Colonic mucosa (tissue), 4 donors: Measurements from ENCODE around the gene CFB. TPM values are rescaled to one million over a fixed set of nuclear protein-coding genes. Genes with fewer than 3 reads are reported as not detected.

ENCODE experiments used
- DNase-seq: peaks from one replicate; pipeline ENCODE4 v3.0.0-alpha.2; 2020
- H3K27ac ChIP-seq: fragments of 200-600 bp; one replicate; pipeline ENCODE4 v1.8.0; 2021
- H3K27me3 ChIP-seq: fragments of 200-600 bp; one replicate; pipeline ENCODE4 v1.8.0; 2021
- H3K36me3 ChIP-seq: fragments of 200-600 bp; one replicate; pipeline ENCODE4 v1.8.0; 2021
- H3K4me1 ChIP-seq: fragments of 200-600 bp; one replicate; pipeline ENCODE4 v1.8.0; 2021; ENCODE audit warnings: mild to moderate bottlenecking
- H3K4me3 ChIP-seq: fragments of 200-600 bp; one replicate; pipeline ENCODE4 v1.8.0; 2021
- H3K9ac ChIP-seq, 2 donors: one replicate each; pipeline ENCODE4 v1.7.0; 2013; ENCODE audit warnings: control low read depth in 2 of 2, low read depth in 2 of 2, low read length in 2 of 2
- H3K9me3 ChIP-seq: fragments of 200-600 bp; one replicate; pipeline ENCODE4 v1.8.0; 2021
- CTCF ChIP-seq: fragments of 200-600 bp; IDR thresholded peaks from one replicate; pipeline ENCODE4 v1.8.0; 2022; ENCODE audit warnings: antibody characterized with exemption, mild to moderate bottlenecking
- intact Hi-C: fragments of 100-400 bp; cut with DNase I; formaldehyde crosslinking; loops from one replicate; pipeline ENCODE4 v1.14.1; 2022
- total RNA-seq, 2 donors: library from RNA; stranded (reverse); fragmentation: NEBNext Ultra II Directional in 1 of 2; extraction: Animal tissue kit (Norgen Biotek cat#: 25700) in 1 of 2; gene quantifications; one replicate each; pipeline ENCODE4 v1.2.1, GENCODE V29; 2021
- donor health status: healthy.
- donor health status: DM: no; HTN: no; CAD: no.
- donor health status: DM: no; HTN: no; CAD: no.

The CFB gene
- total RNA-seq, 2 donors from 2014 or later, result 20.4 to 60.6 TPM

- no peaks in the 10 kb centered on the region for H3K9me3 ChIP-seq
- H3K9ac ChIP-seq, result no peak overlapping the region
- no peak overlapping the region for H3K27ac ChIP-seq
- H3K4me1 ChIP-seq, result peaks cover 7% of the 10 kb centered on the region
- no peaks in the 10 kb centered on the region for H3K27me3 ChIP-seq
- no peaks in the 10 kb centered on the region for H3K36me3 ChIP-seq
- H3K4me3 ChIP-seq, result no peak overlapping the region
- TF ChIP-seq CTCF, result no peak
- DNase-seq, result no peak
- intact Hi-C loops, result no loop called here
Measured at GRCh38 chr6:31947864-31948263, 2.0 kb downstream of the CFB start.

GRCh38 chr6:31948306-31948705 is 2.4 kb downstream of the CFB start:
- DNase-seq, result no peak

GRCh38 chr6:31948753-31949413 is 3.0 kb downstream of the CFB start:
- no peaks in the 10 kb centered on the region for H3K36me3 ChIP-seq

More at GRCh38 chr6:31948306-31948705, 2.4 kb downstream of the CFB start:
- Histone ChIP-seq H3K4me1 (peaks cover 7% of the 10 kb centered on the region), H3K27me3 (no peaks in the 10 kb centered on the region), H3K9me3 (no peaks in the 10 kb centered on the region), H3K9ac (no peak overlapping the region), H3K36me3 (no peaks in the 10 kb centered on the region), H3K27ac (no peak overlapping the region), H3K4me3 (no peak overlapping the region)
- TF ChIP-seq CTCF, result no peak
- intact Hi-C loops, result no loop called here

GRCh38 chr6:31949926-31950548 is 4.1 kb downstream of the CFB start:
- H3K9me3 ChIP-seq, result no peaks in the 10 kb centered on the region
- no peak overlapping the region for H3K4me3 ChIP-seq
- no peak for DNase-seq
- intact Hi-C loops, result loop anchor here (5.0 to 10.0 kb wide), 3 partner anchors 48 to 275 kb away; partner anchors contain the start of genes SAPCD1 and ZBTB12
- H3K27ac ChIP-seq, result no peak overlapping the region
- TF ChIP-seq CTCF, result no peak
- H3K27me3 ChIP-seq, result no peaks in the 10 kb centered on the region
- no peak overlapping the region for H3K9ac ChIP-seq
- peaks cover 2% of the 10 kb centered on the region for H3K4me1 ChIP-seq
- H3K36me3 ChIP-seq, result no peaks in the 10 kb centered on the region

More at GRCh38 chr6:31948753-31949413, 3.0 kb downstream of the CFB start:
- H3K4me3 ChIP-seq, result no peak overlapping the region
- no peak for TF ChIP-seq CTCF
- no peak overlapping the region for H3K27ac ChIP-seq
- no peak overlapping the region for H3K9ac ChIP-seq
- H3K9me3 ChIP-seq, result no peaks in the 10 kb centered on the region
- DNase-seq, result no peak
- intact Hi-C loops, result no loop called here
- no peaks in the 10 kb centered on the region for H3K27me3 ChIP-seq
- H3K4me1 ChIP-seq, result peaks cover 7% of the 10 kb centered on the region

GRCh38 chr6:31952140-31952805 is 6.4 kb downstream of the CFB start:
- peak; percentile 66 for DNase-seq
- intact Hi-C loops, result loop anchor here (5.0 to 10.0 kb wide), 3 partner anchors 50 to 277 kb away; partner anchors contain the start of genes SAPCD1 and ZBTB12
- no peak overlapping the region for H3K27ac ChIP-seq
- no peaks in the 10 kb centered on the region for H3K27me3 ChIP-seq
- no peaks in the 10 kb centered on the region for H3K9me3 ChIP-seq
- H3K36me3 ChIP-seq, result peaks cover 11% of the 10 kb centered on the region
- no peak overlapping the region for H3K9ac ChIP-seq
- peak; percentile 66 for TF ChIP-seq CTCF
- H3K4me3 ChIP-seq, result no peak overlapping the region
- H3K4me1 ChIP-seq, result no peaks in the 10 kb centered on the region
